SH-SY5Y (cell line): Measurements from ENCODE around the gene MRPL24.

Source experiments
- GATA2 ChIP-seq: IDR thresholded peaks from 2 replicates; pipeline ENCODE4 v1.6.1; 2011; ENCODE audit warnings: mild to moderate bottlenecking, low read depth, low read length
- GATA3 ChIP-seq: IDR thresholded peaks from 2 replicates; pipeline ENCODE4 v1.6.1; 2011; ENCODE audit warnings: low read depth, mild to moderate bottlenecking, low read length, moderate library complexity

GRCh38 chr1:156744786-156745419 is 4.0 kb upstream of the MRPL24 start:
- no peak for TF ChIP-seq GATA2
- no peak for TF ChIP-seq GATA3
